Thoracic aorta (tissue), 2 donors: Measurements from ENCODE around the gene TENT5A. TPM values are rescaled to one million over a fixed set of nuclear protein-coding genes. Genes with fewer than 3 reads are reported as not detected.

ENCODE experiments used
- ATAC-seq: fragments of 150-250 bp; one replicate; pipeline ENCODE4 v1.8.0; 2017; ENCODE audit warnings: low read depth; ENCODE audit not compliant: insufficient number of reproducible peaks, low FRiP score
- DNase-seq: peaks from one replicate; pipeline ENCODE4 v3.0.0-alpha.2; 2020; ENCODE audit warnings: low spot score
- H3K27ac ChIP-seq, 2 donors: fragments of 200-600 bp; sonication (generic); 1 replicate in 1 of 2; 2 replicates in 1 of 2; pipeline ENCODE4 v1.5.1; 2016; ENCODE audit warnings: mild to moderate bottlenecking in 2 of 2, moderate library complexity in 2 of 2
- H3K27me3 ChIP-seq: fragments of 200-600 bp; sonication (generic); replicated peaks from 2 replicates; pipeline ENCODE4 v1.6.0; 2016; ENCODE audit warnings: mild to moderate bottlenecking; ENCODE audit not compliant: insufficient read depth
- H3K36me3 ChIP-seq: fragments of 200-600 bp; sonication (generic); one replicate; pipeline ENCODE4 v1.5.1; 2016
- H3K4me1 ChIP-seq, 2 donors: fragments of 200-600 bp; sonication (generic); 1 replicate in 1 of 2; 2 replicates in 1 of 2; pipeline versions ENCODE4 v1.5.1 to v1.6.0; 2016; ENCODE audit warnings: low read depth in 2 of 2, mild to moderate bottlenecking in 1 of 2; ENCODE audit not compliant: control insufficient read depth in 1 of 2
- H3K4me3 ChIP-seq: fragments of 200-600 bp; sonication (generic); 2 replicates; pipeline ENCODE4 v1.5.1; 2016; ENCODE audit warnings: mild to moderate bottlenecking
- H3K9me3 ChIP-seq: fragments of 200-600 bp; sonication (generic); 2 replicates; pipeline ENCODE4 v1.5.1; 2016
- total RNA-seq, 2 donors: library from RNA; depleted of rRNA; stranded (reverse); fragments of >200 nt; gene quantifications; one replicate each; pipeline versions ENCODE4 v1.1.0 to v1.2.3, GENCODE V29; 2016
- TF ChIP-seq, protein P1 (sequence below): fragments of 200-600 bp; sonication (generic); IDR thresholded peaks from one replicate; pipeline ENCODE4 v1.5.1; 2019; ENCODE audit warnings: antibody characterized with exemption

Gene TENT5A
- total RNA-seq, 2 donors from 2014 or later = 40.5 to 53.2 TPM

DNA sequence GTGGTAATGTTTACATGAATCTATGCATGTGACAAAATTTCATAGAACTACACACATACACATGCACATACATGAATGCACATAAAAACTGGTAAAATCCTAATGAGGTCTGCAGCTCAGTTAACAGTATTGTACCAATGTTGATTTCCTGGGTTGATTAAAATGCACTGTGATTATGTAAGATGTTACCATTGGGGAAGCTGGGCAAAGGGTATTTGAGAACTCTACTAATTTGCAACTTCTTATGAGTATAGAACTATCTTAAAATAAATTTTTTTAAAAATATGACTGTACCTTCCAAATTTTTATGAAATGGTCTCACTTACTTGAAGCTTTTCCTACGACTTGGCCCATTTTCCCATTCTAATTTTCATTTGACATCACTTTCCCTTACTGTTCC, 43.4 kb upstream of the TENT5A start:
- H3K27me3 ChIP-seq = no peaks in the 10 kb centered on the region
- TF ChIP-seq, protein P1, sequence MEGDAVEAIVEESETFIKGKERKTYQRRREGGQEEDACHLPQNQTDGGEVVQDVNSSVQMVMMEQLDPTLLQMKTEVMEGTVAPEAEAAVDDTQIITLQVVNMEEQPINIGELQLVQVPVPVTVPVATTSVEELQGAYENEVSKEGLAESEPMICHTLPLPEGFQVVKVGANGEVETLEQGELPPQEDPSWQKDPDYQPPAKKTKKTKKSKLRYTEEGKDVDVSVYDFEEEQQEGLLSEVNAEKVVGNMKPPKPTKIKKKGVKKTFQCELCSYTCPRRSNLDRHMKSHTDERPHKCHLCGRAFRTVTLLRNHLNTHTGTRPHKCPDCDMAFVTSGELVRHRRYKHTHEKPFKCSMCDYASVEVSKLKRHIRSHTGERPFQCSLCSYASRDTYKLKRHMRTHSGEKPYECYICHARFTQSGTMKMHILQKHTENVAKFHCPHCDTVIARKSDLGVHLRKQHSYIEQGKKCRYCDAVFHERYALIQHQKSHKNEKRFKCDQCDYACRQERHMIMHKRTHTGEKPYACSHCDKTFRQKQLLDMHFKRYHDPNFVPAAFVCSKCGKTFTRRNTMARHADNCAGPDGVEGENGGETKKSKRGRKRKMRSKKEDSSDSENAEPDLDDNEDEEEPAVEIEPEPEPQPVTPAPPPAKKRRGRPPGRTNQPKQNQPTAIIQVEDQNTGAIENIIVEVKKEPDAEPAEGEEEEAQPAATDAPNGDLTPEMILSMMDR = no peak
- ATAC-seq = no peak
- DNase-seq = no peak
- H3K27ac ChIP-seq = no peak overlapping the region
- H3K36me3 ChIP-seq = no peaks in the 10 kb centered on the region
- H3K9me3 ChIP-seq = no peaks in the 10 kb centered on the region
- peaks cover 0 to 9% of the 10 kb centered on the region in 2 donors for H3K4me1 ChIP-seq
- no peak overlapping the region for H3K4me3 ChIP-seq

DNA sequence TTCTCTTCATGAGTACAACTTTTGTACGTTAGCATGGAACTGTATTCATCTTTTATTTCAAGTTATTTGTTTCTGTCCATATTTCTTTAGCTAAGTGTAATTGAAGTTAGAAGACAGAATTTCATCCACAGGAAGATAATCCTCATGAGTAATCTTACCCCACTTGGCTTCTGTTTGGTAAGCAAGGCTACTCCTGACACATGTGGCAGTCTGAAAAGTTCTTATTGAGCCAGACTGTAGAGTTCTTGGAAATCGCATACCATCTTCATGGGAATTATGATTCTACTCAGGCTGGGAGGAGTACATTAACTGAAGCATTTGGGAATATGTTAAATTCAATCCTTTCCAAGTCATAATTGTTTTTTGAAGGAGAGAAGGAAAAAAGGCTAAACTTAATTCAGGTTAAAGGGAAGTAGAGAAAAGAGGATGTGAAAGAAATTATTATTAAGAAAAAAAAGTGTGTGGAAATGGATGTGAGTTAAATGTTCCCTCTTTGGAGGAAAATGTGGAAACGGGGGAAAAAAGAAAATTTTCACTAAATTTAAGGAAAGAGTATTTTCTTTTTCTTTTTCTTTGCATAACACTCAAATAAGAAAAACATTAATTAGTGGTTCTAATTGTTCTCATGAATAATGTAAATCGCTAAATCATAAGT, 41.5 kb upstream of the TENT5A start:
- Histone ChIP-seq H3K4me3 (no peak overlapping the region), H3K4me1 (no peaks in the 10 kb centered on the region), H3K36me3 (no peaks in the 10 kb centered on the region), H3K9me3 (no peaks in the 10 kb centered on the region), H3K27me3 (no peaks in the 10 kb centered on the region), H3K27ac (no peak overlapping the region)
- DNase-seq (no peak), ATAC-seq (no peak)
- TF ChIP-seq, protein P1 = no peak

DNA sequence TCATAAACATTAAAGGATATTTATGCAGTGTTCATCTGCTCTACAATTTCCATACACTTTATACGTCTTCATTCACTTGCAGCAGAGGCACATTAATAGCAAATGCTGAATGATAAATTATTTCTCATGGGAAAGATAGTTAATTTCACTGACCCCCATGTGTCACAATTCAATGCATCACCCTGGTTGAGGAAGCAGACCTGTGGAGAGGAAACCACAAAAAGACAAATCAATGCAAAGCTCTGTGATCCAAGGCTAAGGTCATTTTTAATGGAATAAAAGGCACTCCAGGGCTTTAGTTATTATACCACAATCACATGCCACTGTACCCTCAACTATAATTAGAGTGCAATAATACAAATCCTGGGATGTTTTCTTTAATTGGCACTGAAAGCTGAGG, 40.3 kb upstream of the TENT5A start:
- TF ChIP-seq, protein P1 = no peak
- ATAC-seq (no peak), DNase-seq (no peak)
- no peaks in the 10 kb centered on the region for H3K36me3 ChIP-seq
- H3K4me1 ChIP-seq = peaks cover 0 to 2% of the 10 kb centered on the region in 2 donors
- H3K9me3 ChIP-seq = no peaks in the 10 kb centered on the region
- no peak overlapping the region for H3K4me3 ChIP-seq
- no peak overlapping the region for H3K27ac ChIP-seq
- H3K27me3 ChIP-seq = no peaks in the 10 kb centered on the region

DNA sequence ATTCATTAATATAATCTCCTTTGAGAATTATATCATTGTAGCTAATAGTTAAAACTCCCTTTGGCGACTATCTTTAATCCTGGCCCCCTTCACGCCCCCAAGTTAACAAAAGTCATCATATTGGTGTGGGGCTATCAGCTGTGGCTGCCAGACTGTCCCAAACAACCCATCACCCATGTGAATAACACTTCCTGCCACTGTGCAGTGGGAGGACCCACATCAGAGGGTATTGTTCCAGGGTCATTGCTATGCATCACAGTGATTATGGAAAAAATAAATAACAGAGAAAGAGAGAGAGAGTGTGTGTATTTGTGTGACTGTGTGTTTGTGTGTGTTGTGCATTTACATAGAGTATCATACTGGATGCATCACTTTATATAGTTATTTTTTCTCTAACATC, 39.3 kb upstream of the TENT5A start:
- TF ChIP-seq, protein P1 = no peak

DNA sequence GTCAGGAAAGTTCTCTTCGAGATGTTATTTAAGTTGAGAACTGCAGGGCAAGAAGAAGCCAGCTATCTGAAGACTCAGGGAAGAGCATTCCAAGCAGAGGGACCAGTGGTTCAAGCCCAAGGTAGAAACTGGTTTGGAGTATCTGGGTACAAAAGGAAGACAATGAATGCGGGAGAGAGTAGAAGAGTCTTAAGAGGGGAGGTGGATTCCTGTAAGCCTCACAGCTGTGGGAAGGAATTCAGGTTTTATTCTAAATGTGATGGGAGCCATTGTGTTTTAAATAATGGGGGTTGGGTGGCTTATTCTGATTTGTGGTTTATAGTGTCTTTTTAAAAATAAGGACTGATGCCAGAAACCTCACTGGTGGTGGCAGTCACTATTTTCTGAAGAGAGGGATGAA, 37.6 kb upstream of the TENT5A start:
- Histone ChIP-seq H3K27me3 (no peaks in the 10 kb centered on the region), H3K36me3 (no peaks in the 10 kb centered on the region), H3K9me3 (no peaks in the 10 kb centered on the region), H3K4me1 (peaks cover 0 to 18% of the 10 kb centered on the region in 2 donors), H3K27ac (no peak overlapping the region), H3K4me3 (no peak overlapping the region)
- DNase-seq (no peak), ATAC-seq (no peak)
- TF ChIP-seq, protein P1 = no peak

More for the DNA sequence above, 39.3 kb upstream of the TENT5A start:
- H3K4me1 ChIP-seq = peaks cover 0 to 13% of the 10 kb centered on the region in 2 donors
- H3K36me3 ChIP-seq = no peaks in the 10 kb centered on the region
- ATAC-seq = no peak
- H3K9me3 ChIP-seq = no peaks in the 10 kb centered on the region
- H3K27me3 ChIP-seq = no peaks in the 10 kb centered on the region
- no peak overlapping the region for H3K4me3 ChIP-seq
- no peak for DNase-seq
- H3K27ac ChIP-seq = no peak overlapping the region
